H1 (cell line): ENCODE measurements around the gene UBN2. TPM values are rescaled to one million over a fixed set of nuclear protein-coding genes. Genes with fewer than 3 reads are reported as not detected.
A peak's percentile ranks its signal among the peaks of the same experiment; 100 is the strongest.

Experiments used
- CTCF ChIA-PET: fragments of 300-600 bp; sonication (Branson Sonifier 250); formaldehyde crosslinking; loops from one replicate; lab custom pipeline; 2021; ENCODE audit not compliant: partially characterized antibody; lab: Charles Lee
- POLR2A ChIA-PET: fragments of 300-600 bp; sonication (Branson Sonifier 250); formaldehyde crosslinking; loops from one replicate; lab custom pipeline; 2021; ENCODE audit warnings: inconsistent platforms; ENCODE audit not compliant: partially characterized antibody; lab: Charles Lee
- DNase-seq, 2 experiments: peaks; one replicate each; pipeline versions ENCODE4 v3.0.0 to v3.0.0-alpha.2; 2010 to 2022; ENCODE audit warnings: low spot score in 2 of 2, low read depth in 1 of 2, mixed read lengths in 1 of 2
- FAIRE-seq: peaks from 2 replicates; lab custom pipeline; 2011; peaks lifted over from hg19 to GRCh38; lab: Jason Lieb, UNC
- H2AFZ ChIP-seq: 2 replicates; pipeline ENCODE4 v1.8.1; 2012; ENCODE audit warnings: low read length, inconsistent platforms
- H2AK5ac ChIP-seq: 2 replicates; pipeline ENCODE4 v1.6.1; 2013; ENCODE audit warnings: low read depth, low read length
- H2BK120ac ChIP-seq: replicated peaks from 2 replicates; pipeline ENCODE3; 2013; ENCODE audit warnings: low read depth, low read length, inconsistent platforms
- H2BK12ac ChIP-seq: 2 replicates; pipeline ENCODE4 v1.6.1; 2013; ENCODE audit warnings: low read depth, low read length
- H2BK15ac ChIP-seq: 2 replicates; pipeline ENCODE4 v1.6.1; 2013; ENCODE audit warnings: low read length
- H2BK20ac ChIP-seq: 2 replicates; pipeline ENCODE4 v1.6.1; 2013; ENCODE audit warnings: low read length
- H2BK5ac ChIP-seq: 2 replicates; pipeline ENCODE4 v1.6.1; 2013; ENCODE audit warnings: low read depth, low read length
- H3K14ac ChIP-seq: 2 replicates; pipeline ENCODE4 v1.6.1; 2013; ENCODE audit warnings: inconsistent platforms; ENCODE audit not compliant: insufficient read length
- H3K18ac ChIP-seq: 2 replicates; pipeline ENCODE4 v1.6.1; 2013; ENCODE audit warnings: low read length; ENCODE audit errors: extremely low read depth
- H3K23ac ChIP-seq: 2 replicates; pipeline ENCODE4 v1.6.1; 2013; ENCODE audit warnings: inconsistent platforms; ENCODE audit not compliant: insufficient read length
- H3K23me2 ChIP-seq: 2 replicates; pipeline ENCODE4 v1.6.1; 2013; ENCODE audit warnings: low read depth, low read length
- H3K27ac ChIP-seq: 2 replicates; pipeline ENCODE4 v1.6.1; 2011; ENCODE audit warnings: low read depth, low read length, inconsistent platforms
- H3K27me3 ChIP-seq, 4 experiments: replicated peaks in 1 of 4; 1 replicate in 1 of 4; 2 replicates in 3 of 4; pipeline versions ENCODE4 v1.6.1 to v1.8.1; 2011 to 2013; ENCODE audit warnings: low read length in 3 of 4, mild to moderate bottlenecking in 3 of 4, inconsistent platforms in 2 of 4, mixed read lengths in 2 of 4, moderate library complexity in 1 of 4; ENCODE audit not compliant: control insufficient read depth in 3 of 4, insufficient read depth in 3 of 4; ENCODE audit errors: extremely low read depth in 1 of 4
- H3K36me3 ChIP-seq, 4 experiments: 2 replicates each; pipeline versions ENCODE4 v1.6.1 to v1.8.1; 2011 to 2013; ENCODE audit warnings: mild to moderate bottlenecking in 4 of 4, low read length in 3 of 4, moderate library complexity in 2 of 4, control low read depth in 1 of 4, inconsistent platforms in 1 of 4; ENCODE audit not compliant: insufficient read depth in 4 of 4, control insufficient read depth in 2 of 4
- H3K4ac ChIP-seq: replicated peaks from 2 replicates; pipeline ENCODE3; 2013; ENCODE audit warnings: low read length, low read depth, mixed read lengths, inconsistent platforms; ENCODE audit not compliant: insufficient read length
- H3K4me1 ChIP-seq, 4 experiments: replicated peaks in 1 of 4; 1 replicate in 1 of 4; 2 replicates in 3 of 4; pipeline versions ENCODE4 v1.6.1 to v1.8.1; 2011 to 2013; ENCODE audit warnings: low read length in 3 of 4, inconsistent platforms in 2 of 4, mixed read lengths in 1 of 4; ENCODE audit not compliant: insufficient read depth in 4 of 4, control insufficient read depth in 3 of 4
- H3K4me2 ChIP-seq, 2 experiments: 2 replicates each; pipeline versions ENCODE4 v1.6.1 to v1.8.1; 2011 to 2013; ENCODE audit warnings: low read depth in 2 of 2, low read length in 2 of 2, control low read depth in 1 of 2, inconsistent platforms in 1 of 2, mild to moderate bottlenecking in 1 of 2; ENCODE audit not compliant: insufficient read depth in 1 of 2
- H3K4me3 ChIP-seq, 4 experiments: fragments of 200-600, 300-600 bp in 1 of 4; sonication (generic), shearing (Covaris generic), sonication (Bioruptor Twin) in 1 of 4; 2 replicates each; pipeline versions ENCODE4 v1.5.1 to v1.8.1; 2011 to 2016; ENCODE audit warnings: low read length in 4 of 4, low read depth in 3 of 4, control low read depth in 2 of 4, inconsistent platforms in 2 of 4, mild to moderate bottlenecking in 2 of 4, mixed read lengths in 1 of 4, moderate library complexity in 1 of 4; ENCODE audit not compliant: insufficient read depth in 2 of 4; ENCODE audit errors: extremely low read depth in 1 of 4
- H3K56ac ChIP-seq: replicated peaks from 2 replicates; pipeline ENCODE3; 2013; ENCODE audit warnings: low read depth, mild to moderate bottlenecking, mixed read lengths, low read length, inconsistent platforms; ENCODE audit not compliant: insufficient read length
- H3K79me1 ChIP-seq: 2 replicates; pipeline ENCODE4 v1.6.1; 2013; ENCODE audit warnings: low read depth, low read length, control low read depth
- H3K79me2 ChIP-seq, 2 experiments: 2 replicates each; pipeline versions ENCODE4 v1.6.1 to v1.8.1; 2012 to 2013; ENCODE audit warnings: low read length in 2 of 2, mild to moderate bottlenecking in 2 of 2, inconsistent platforms in 1 of 2; ENCODE audit not compliant: insufficient read depth in 2 of 2, control insufficient read depth in 1 of 2
- H3K9ac ChIP-seq, 4 experiments: replicated peaks in 1 of 4; 1 replicate in 1 of 4; 2 replicates in 3 of 4; pipeline versions ENCODE4 v1.6.1 to v1.8.1; 2011 to 2013; ENCODE audit warnings: low read depth in 3 of 4, low read length in 3 of 4, control low read depth in 2 of 4, mild to moderate bottlenecking in 2 of 4, moderate library complexity in 2 of 4, inconsistent platforms in 1 of 4; ENCODE audit errors: extremely low read depth in 1 of 4
- H3K9me3 ChIP-seq, 2 experiments: 2 replicates each; pipeline versions ENCODE4 v1.6.1 to v1.8.1; 2012 to 2013; ENCODE audit warnings: mild to moderate bottlenecking in 2 of 2, moderate library complexity in 2 of 2, control low read depth in 1 of 2, inconsistent platforms in 1 of 2, low read depth in 1 of 2, low read length in 1 of 2, mixed read lengths in 1 of 2; ENCODE audit not compliant: insufficient read depth in 2 of 2
- H4K20me1 ChIP-seq, 2 experiments: replicated peaks in 1 of 2; 2 replicates each; pipeline versions ENCODE3 to v1.8.1; 2011 to 2013; ENCODE audit warnings: inconsistent platforms in 2 of 2, low read length in 2 of 2, mild to moderate bottlenecking in 1 of 2; ENCODE audit not compliant: insufficient read depth in 2 of 2, control insufficient read depth in 1 of 2
- H4K5ac ChIP-seq: 2 replicates; pipeline ENCODE4 v1.6.1; 2013; ENCODE audit warnings: low read length, low read depth, mixed read lengths, inconsistent platforms; ENCODE audit not compliant: insufficient read length
- H4K8ac ChIP-seq: 2 replicates; pipeline ENCODE4 v1.8.0; 2013; ENCODE audit warnings: mild to moderate bottlenecking, moderate library complexity, low read length, inconsistent platforms; ENCODE audit not compliant: insufficient read depth; ENCODE audit errors: extremely low read depth
- H4K91ac ChIP-seq: replicated peaks from 2 replicates; pipeline ENCODE3; 2013; ENCODE audit warnings: low read length, mixed read lengths, inconsistent platforms; ENCODE audit not compliant: insufficient read length
- ATF3 ChIP-seq: IDR thresholded peaks from 2 replicates; pipeline ENCODE4 v1.6.1; 2011; ENCODE audit warnings: low read depth, mild to moderate bottlenecking, low read length; ENCODE audit not compliant: insufficient read depth
- CBX5 ChIP-seq: fragments of 300-800, 300-1000 bp; sonication (generic); IDR thresholded peaks from 2 replicates; pipeline ENCODE4 v1.7.1; 2016; ENCODE audit warnings: antibody characterized with exemption, low read length, low read depth
- EP300 ChIP-seq, 2 experiments: IDR thresholded peaks; 1 replicate in 1 of 2; 2 replicates in 1 of 2; pipeline ENCODE4 v1.6.1; 2011 to 2012; ENCODE audit warnings: low read depth in 2 of 2, low read length in 2 of 2, mild to moderate bottlenecking in 2 of 2, borderline replicate concordance in 1 of 2, inconsistent platforms in 1 of 2, moderate library complexity in 1 of 2
- FOSL1 ChIP-seq: IDR thresholded peaks from 2 replicates; pipeline ENCODE4 v1.6.1; 2011; ENCODE audit warnings: mild to moderate bottlenecking, low read depth, low read length, moderate library complexity; ENCODE audit not compliant: insufficient read depth
- KDM1A ChIP-seq: fragments of 200-600, 300-600 bp; sonication (generic); IDR thresholded peaks from 2 replicates; pipeline ENCODE4 v1.7.1; 2016; ENCODE audit warnings: mild to moderate bottlenecking, low read length, borderline replicate concordance
- MAFK ChIP-seq: IDR thresholded peaks from 2 replicates; pipeline ENCODE4 v1.6.1; 2012; ENCODE audit warnings: low read depth, mild to moderate bottlenecking, improper control_type of control experiment, low read length
- POU5F1 ChIP-seq: IDR thresholded peaks from 2 replicates; pipeline ENCODE4 v1.6.1; 2011; ENCODE audit warnings: low read depth, mild to moderate bottlenecking, low read length, moderate library complexity
- RNF2 ChIP-seq: fragments of 200-900, 300-1000 bp; sonication (generic); IDR thresholded peaks from 2 replicates; pipeline ENCODE4 v1.7.1; 2016; ENCODE audit warnings: borderline replicate concordance, low read depth, mild to moderate bottlenecking, antibody characterized with exemption, low read length; ENCODE audit not compliant: poor library complexity, severe bottlenecking; ENCODE audit errors: missing control alignments
- SP1 ChIP-seq: IDR thresholded peaks from 2 replicates; pipeline ENCODE4 v1.6.1; 2011; ENCODE audit warnings: low read depth, low read length
- SP4 ChIP-seq: IDR thresholded peaks from 2 replicates; pipeline ENCODE4 v1.6.1; 2012; ENCODE audit warnings: low read length, inconsistent platforms
- USF2 ChIP-seq: IDR thresholded peaks from 2 replicates; pipeline ENCODE4 v1.6.1; 2011; ENCODE audit warnings: low read length, improper control_type of control experiment
- WGBS, 2 experiments: shearing (Covaris generic) in 1 of 2; methylation state at CpG; one replicate each; pipeline versions ENCODE4 v1.1.6 to v1.1.7; 2013 to 2015; ENCODE audit warnings: low lambda C conversion rate in 2 of 2, mixed read lengths in 2 of 2, inconsistent platforms in 1 of 2, low coverage in 1 of 2, missing lambda C conversion rate in 1 of 2; ENCODE audit not compliant: insufficient replicate concordance in 2 of 2, insufficient coverage in 1 of 2, insufficient read length in 1 of 2; ENCODE audit errors: extremely low coverage in 1 of 2, missing lambda C conversion rate in 1 of 2; 5-methylcytosine and 5-hydroxymethylcytosine counted together
- polyA plus RNA-seq, 7 experiments: library from polyadenylated mRNA; depleted of rRNA in 3 of 7; stranded (reverse) in 5 of 7; unstranded in 2 of 7; fragments of >200 nt in 5 of 7; fragments of 200-250 nt in 2 of 7; gene quantifications; 1 replicate in 5 of 7; 2 replicates in 1 of 7; 4 replicates in 1 of 7; pipeline versions ENCODE4 v1.2.1 to v1.2.3, GENCODE V29; 2011 to 2013; ENCODE audit warnings: missing spikeins in 2 of 7, mixed read lengths in 2 of 7
- total RNA-seq: library from RNA; stranded (reverse); fragmentation: NEBNext Ultra II Directional; extraction: Animal tissue kit (Norgen Biotek cat#: 25700); gene quantifications from 2 replicates; pipeline ENCODE4 v1.2.1, GENCODE V29; 2021

Gene UBN2
- total and polyA plus RNA-seq, 2 of the 8 experiments (the other 6 are each of a cell fraction or from before 2014, with no cell fraction given): 4.1 to 39.6 TPM

DNA sequence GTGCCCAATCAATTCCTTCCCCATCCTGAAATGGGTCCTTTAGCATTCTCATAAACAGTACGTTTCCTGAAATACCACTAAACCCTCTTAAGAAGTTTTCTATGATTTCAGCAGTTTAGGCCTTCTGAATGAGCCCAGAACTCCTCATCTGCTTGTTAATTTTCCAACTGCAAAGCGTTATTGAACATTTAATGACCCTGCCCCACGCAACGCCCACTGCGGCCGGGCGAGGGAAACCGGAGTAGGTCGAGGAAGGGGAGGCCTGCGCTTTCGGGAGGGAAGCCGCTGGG is 608 bp upstream of the UBN2 start:
- CTCF ChIA-PET: interaction anchor here (0.6 kb wide), 1 partner anchor 197 kb away, joined by 4 read pairs; no protein-coding TSS in a partner anchor
- TF ChIP-seq ATF3: no peak
- no peak for TF ChIP-seq SP4
- TF ChIP-seq FOSL1: no peak
- no peak for TF ChIP-seq RNF2
- TF ChIP-seq USF2: no peak
- TF ChIP-seq EP300 (IDR thresholded peaks at IDR 0.05; ENCODE audit: borderline replicate concordance in 1 of 2, low read depth in 2 of 2, low read length in 2 of 2): no peak
- TF ChIP-seq POU5F1: no peak
- TF ChIP-seq CBX5: no peak
- TF ChIP-seq KDM1A: no peak
- TF ChIP-seq SP1: no peak
- TF ChIP-seq MAFK: no peak

More for the DNA sequence above, 608 bp upstream of the UBN2 start:
- H3K27ac ChIP-seq: peak overlapping the region; percentile 62
- no peaks in the 10 kb centered on the region for H3K79me1 ChIP-seq
- no peaks in the 10 kb centered on the region for H3K27me3 ChIP-seq
- FAIRE-seq: no peak
- peaks cover 0 to 35% of the 10 kb centered on the region in 2 experiments; a peak in 2 of 4 replicates for H3K79me2 ChIP-seq
- H2BK5ac ChIP-seq: peak overlapping the region; percentile 66; the same call in 1 of the 2 replicates
- H2BK15ac ChIP-seq: 0 out of 2 replicates have a peak overlapping the region, but pooled peaks have one; percentile 26
- H4K5ac ChIP-seq: peak overlapping the region; percentile 87
- DNase-seq: no peak
- H3K14ac ChIP-seq: no peak overlapping the region
- H4K20me1 ChIP-seq: peaks cover 0 to 1% of the 10 kb centered on the region in 2 experiments
- peak overlapping the region; percentile 83 for H2AFZ ChIP-seq
- no peak overlapping the region; the same call in 1 of the 2 replicates for H2BK20ac ChIP-seq
- H3K56ac ChIP-seq: no peak overlapping the region
- peak overlapping the region; percentile 86 to 95 (median 88) for H3K4me3 ChIP-seq
- peak overlapping the region; percentile 53 to 77 for H3K4me2 ChIP-seq
- peaks cover 0 to 9% of the 10 kb centered on the region in 2 experiments; a peak in 2 of 4 replicates for H3K9me3 ChIP-seq
- no peak overlapping the region for H2AK5ac ChIP-seq
- no peak overlapping the region for H3K4ac ChIP-seq
- H4K91ac ChIP-seq: no peak overlapping the region
- no peaks in the 10 kb centered on the region for H3K36me3 ChIP-seq
- no peak overlapping the region for H3K23ac ChIP-seq
- peaks cover 0 to 3% (median 0%) of the 10 kb centered on the region in 4 experiments; a peak in 1 of 7 replicates for H3K4me1 ChIP-seq
- POLR2A ChIA-PET: interaction anchor here (1.1 to 2.2 kb wide), 5 partner anchors 97 to 121 kb away, joined by 3 to 8 read pairs (median 6); partner anchors contain the start of gene ZC3HAV1
- H3K23me2 ChIP-seq: peaks cover 5% of the 10 kb centered on the region; the same call in 1 of the 2 replicates
- peak overlapping the region; percentile 28 to 85 (median 58); a peak in 5 of 7 replicates for H3K9ac ChIP-seq
- no peak overlapping the region for H3K18ac ChIP-seq
- H2BK12ac ChIP-seq: no peak overlapping the region
- 6% methylated on average over 12 of the region's 12 CpGs; no CpG with 5 or more reads in 1 of the 2 experiments for WGBS, 2 experiments
- H2BK120ac ChIP-seq: no peak overlapping the region
- peak overlapping the region; percentile 90; the same call in 1 of the 2 replicates for H4K8ac ChIP-seq
